Activated T-cell treated with anti-CD3 and anti-CD28 coated beads, Interleukin-2, amount 50 U/mL, for 24 hours (primary cell): ENCODE results near the gene EPB41.

ENCODE experiments used
- DNase-seq: peaks from one replicate; pipeline ENCODE4 v3.0.0-alpha.2; 2020
- H3K27ac Mint-ChIP-seq: 2 replicates; pipeline ENCODE4 v1.8.0; 2020; ENCODE audit warnings: mild to moderate bottlenecking, mixed read lengths
- H3K27me3 Mint-ChIP-seq: 2 replicates; pipeline ENCODE4 v1.8.0; 2020; ENCODE audit warnings: mixed read lengths
- H3K36me3 Mint-ChIP-seq: 2 replicates; pipeline ENCODE4 v1.8.0; 2020; ENCODE audit warnings: low read depth, mixed read lengths
- H3K4me1 Mint-ChIP-seq: 2 replicates; pipeline ENCODE4 v1.8.0; 2020; ENCODE audit warnings: low read depth, mixed read lengths
- H3K4me3 Mint-ChIP-seq: 2 replicates; pipeline ENCODE4 v1.8.0; 2020; ENCODE audit warnings: mild to moderate bottlenecking, moderate library complexity, mixed read lengths
- H3K9me3 Mint-ChIP-seq: 2 replicates; pipeline ENCODE4 v1.8.0; 2020; ENCODE audit warnings: mixed read lengths

Gene EPB41

DNA sequence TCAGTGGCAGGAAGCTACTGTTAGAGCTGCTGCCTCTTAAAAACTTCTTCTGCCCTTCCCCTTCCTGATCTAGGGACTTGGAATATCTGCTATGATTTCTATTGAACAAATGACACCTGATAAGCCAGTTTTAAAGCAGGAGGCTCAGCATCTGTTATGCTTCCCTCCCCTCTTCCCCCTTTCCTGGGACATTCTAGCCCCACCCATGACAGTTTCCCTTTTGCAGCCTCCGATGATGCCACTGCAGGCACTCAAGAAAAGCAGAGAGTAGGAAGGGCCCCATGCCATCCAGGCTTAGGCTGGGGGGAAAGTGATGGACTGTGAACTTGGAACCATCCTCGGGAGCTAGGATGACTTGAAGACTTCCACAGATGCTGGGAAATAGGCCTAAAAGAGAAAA, 15.1 kb upstream of the EPB41 start:
- H3K9me3 Mint-ChIP-seq = peaks cover 1% of the 10 kb centered on the region
- H3K27ac Mint-ChIP-seq = no peak overlapping the region
- no peak for DNase-seq
- no peaks in the 10 kb centered on the region for H3K27me3 Mint-ChIP-seq
- peaks cover 25% of the 10 kb centered on the region for H3K36me3 Mint-ChIP-seq
- no peak overlapping the region for H3K4me3 Mint-ChIP-seq
- peaks cover 31% of the 10 kb centered on the region for H3K4me1 Mint-ChIP-seq

DNA sequence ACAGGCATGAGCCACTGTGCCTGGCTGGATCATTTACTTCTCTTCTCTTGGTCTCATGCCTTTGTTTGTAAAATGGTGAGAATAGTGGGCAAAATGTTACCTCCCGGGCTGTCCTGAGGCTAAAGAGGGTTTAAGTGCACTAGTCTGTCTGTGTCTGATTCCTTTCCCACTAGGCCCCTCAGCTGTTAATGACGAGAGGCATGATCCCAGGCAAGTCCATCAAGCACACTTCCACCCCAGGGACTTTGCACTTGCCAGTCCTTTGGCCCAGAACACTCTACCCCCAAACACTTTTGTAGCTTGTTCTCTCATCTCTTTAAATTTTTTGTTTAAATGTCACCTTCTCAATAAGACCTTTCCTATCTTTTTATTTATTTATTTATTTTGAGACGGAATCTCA, 13.8 kb upstream of the EPB41 start:
- H3K27me3 Mint-ChIP-seq = no peaks in the 10 kb centered on the region
- H3K4me3 Mint-ChIP-seq = no peak overlapping the region
- no peak for DNase-seq
- H3K27ac Mint-ChIP-seq = no peak overlapping the region
- H3K9me3 Mint-ChIP-seq = peaks cover 3% of the 10 kb centered on the region
- H3K36me3 Mint-ChIP-seq = peaks cover 21% of the 10 kb centered on the region
- peaks cover 27% of the 10 kb centered on the region for H3K4me1 Mint-ChIP-seq

DNA sequence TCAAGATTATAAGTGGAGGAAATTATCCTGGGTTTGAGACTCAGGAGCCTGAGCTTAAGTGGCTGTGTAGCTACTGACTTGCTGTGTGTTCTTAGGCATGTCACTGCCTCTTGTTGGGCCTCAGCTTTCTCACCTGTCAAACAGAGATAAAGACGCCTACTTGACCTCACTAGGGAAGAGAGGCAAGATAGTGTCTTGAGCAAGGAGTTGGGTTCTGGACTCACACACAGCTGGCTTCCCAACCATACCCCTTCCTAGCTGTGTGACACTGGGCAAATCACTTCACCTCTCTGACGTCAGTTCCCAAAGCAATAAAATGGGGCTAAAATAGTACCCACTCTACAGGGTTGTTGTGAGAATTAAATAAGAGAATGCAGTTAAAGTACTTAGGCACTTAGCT, 11.6 kb upstream of the EPB41 start:
- DNase-seq = no peak
- H3K27ac Mint-ChIP-seq = no peak overlapping the region
- H3K36me3 Mint-ChIP-seq = peaks cover 19% of the 10 kb centered on the region
- peaks cover 19% of the 10 kb centered on the region for H3K4me1 Mint-ChIP-seq
- H3K4me3 Mint-ChIP-seq = no peak overlapping the region
- H3K9me3 Mint-ChIP-seq = peaks cover 3% of the 10 kb centered on the region
- H3K27me3 Mint-ChIP-seq = no peaks in the 10 kb centered on the region

DNA sequence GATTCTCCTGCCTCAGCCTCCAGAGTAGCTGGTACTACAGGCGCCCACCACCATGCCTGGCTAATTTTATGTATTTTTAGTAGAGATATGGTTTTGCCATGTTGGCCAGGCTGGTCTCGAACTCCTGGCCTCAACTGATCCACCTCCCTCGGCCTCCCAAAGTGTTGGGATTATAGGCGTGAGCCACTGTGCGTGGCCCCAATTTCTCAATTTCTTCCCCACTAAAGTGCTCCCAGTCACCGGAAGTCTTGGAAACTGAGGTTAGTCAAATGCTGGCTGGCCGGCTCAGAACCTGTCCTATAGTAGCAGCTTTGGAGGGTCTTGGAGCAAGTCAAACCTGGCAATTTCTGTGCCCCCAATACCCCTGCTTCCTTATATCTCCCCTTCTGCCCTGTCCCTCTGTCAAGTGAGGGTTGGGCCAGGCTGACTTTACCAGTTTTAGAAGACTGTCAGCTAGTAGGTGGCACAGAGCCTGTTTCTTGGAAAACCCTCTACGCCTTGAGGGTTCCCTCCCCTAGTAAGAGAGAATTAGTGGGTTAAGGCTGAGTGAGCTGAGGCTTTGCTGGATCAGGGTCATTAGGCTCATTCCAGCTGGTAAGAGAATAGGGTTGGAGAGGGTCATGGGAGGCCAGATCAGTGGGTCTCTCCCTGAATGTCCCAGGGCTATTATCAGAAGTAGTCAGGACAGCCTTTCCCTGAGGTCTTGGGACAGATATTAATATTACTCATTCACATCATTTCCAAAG, 8.3 kb upstream of the EPB41 start:
- peak; percentile 12 for DNase-seq
- no peaks in the 10 kb centered on the region for H3K27me3 Mint-ChIP-seq
- no peak overlapping the region for H3K4me3 Mint-ChIP-seq
- peak overlapping the region; percentile 32 for H3K27ac Mint-ChIP-seq
- peaks cover 5% of the 10 kb centered on the region for H3K4me1 Mint-ChIP-seq
- H3K9me3 Mint-ChIP-seq = peaks cover 3% of the 10 kb centered on the region
- peaks cover 15% of the 10 kb centered on the region for H3K36me3 Mint-ChIP-seq

DNA sequence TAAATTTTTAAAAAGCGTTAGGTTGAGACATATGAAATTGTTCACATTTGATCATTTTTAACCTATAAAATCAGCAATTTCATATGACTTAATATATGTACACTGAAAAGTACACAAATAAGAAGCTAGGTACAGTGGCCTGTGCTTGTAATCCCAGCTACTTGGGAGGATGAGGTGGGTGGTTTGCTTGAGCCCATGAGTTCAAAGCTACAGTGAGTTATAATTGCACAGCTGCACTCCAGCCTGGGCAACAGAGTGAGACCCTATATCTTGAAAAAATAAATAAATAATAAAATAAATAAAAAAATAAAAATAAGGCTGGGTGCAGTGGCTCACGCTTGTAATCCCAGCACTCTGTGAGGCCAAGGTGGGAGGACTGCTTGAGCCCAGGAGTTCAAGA, 5.2 kb upstream of the EPB41 start:
- Mint-ChIP-seq H3K27ac (no peak overlapping the region), H3K36me3 (peaks cover 22% of the 10 kb centered on the region), H3K27me3 (no peaks in the 10 kb centered on the region), H3K4me3 (no peak overlapping the region), H3K4me1 (peaks cover 8% of the 10 kb centered on the region), H3K9me3 (peaks cover 2% of the 10 kb centered on the region)
- DNase-seq = no peak

DNA sequence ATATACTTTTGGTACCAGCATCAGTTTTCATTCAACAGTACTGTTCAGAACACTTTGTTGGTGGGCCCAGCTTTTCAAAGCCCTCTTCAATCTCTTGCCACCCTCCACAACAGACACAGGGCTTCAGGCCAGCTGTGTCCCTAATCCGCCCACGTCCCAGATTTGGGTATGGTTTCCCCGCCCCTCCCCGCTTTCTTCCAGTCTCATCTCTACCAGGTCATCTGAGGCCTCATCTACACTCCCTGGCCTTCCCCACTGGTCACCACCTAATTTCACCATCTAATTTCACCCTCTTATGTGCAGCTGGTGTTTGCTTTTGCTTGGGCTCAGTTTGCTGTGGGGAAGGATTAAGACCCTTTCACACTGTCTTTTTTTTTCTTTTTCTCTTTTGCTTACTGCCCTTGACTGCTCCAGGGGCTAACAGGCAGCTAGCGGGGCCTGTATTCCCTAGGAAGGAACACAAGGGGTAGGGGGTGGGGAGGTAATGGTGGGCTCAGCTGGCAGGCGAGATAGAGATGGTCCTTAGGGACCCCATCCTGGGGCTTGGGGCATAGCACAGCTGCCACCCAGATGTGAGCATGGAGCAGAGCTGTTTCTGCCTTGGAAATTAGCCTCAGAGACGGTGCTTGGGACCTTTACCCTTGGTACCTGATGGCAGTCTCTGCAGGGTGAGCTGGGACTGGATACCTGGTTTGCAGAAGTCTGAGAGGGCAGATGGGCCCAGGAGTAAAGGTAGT, 3.8 kb upstream of the EPB41 start:
- Mint-ChIP-seq H3K4me3 (no peak overlapping the region), H3K27ac (no peak overlapping the region), H3K36me3 (peaks cover 23% of the 10 kb centered on the region), H3K9me3 (no peaks in the 10 kb centered on the region), H3K27me3 (no peaks in the 10 kb centered on the region), H3K4me1 (peaks cover 16% of the 10 kb centered on the region)
- DNase-seq = no peak

DNA sequence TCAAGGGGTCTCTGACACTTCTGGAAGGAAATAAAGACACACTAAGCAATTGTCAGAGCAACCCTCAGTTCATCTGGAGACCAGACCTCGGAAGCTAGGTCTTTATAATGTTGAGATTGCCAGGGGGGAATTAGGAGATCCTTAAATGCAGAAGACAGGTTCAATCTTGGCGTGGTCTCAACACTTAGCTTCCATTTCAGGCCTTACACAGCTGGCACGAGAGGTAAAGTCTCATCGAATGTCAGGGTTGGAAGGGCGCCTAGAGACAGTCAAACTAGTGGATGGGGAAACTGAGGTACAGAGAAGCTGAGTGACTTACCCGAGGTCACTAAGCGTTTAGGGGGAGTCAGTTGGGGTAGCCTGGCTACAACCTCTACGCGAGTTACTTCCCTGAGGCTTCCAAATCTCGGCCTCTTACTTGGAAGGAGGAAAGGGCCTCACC, 562 bp upstream of the EPB41 start:
- H3K27me3 Mint-ChIP-seq = no peaks in the 10 kb centered on the region
- peak overlapping the region; percentile 93 for H3K4me3 Mint-ChIP-seq
- H3K4me1 Mint-ChIP-seq = peaks cover 48% of the 10 kb centered on the region
- DNase-seq = no peak
- no peaks in the 10 kb centered on the region for H3K9me3 Mint-ChIP-seq
- H3K36me3 Mint-ChIP-seq = peaks cover 27% of the 10 kb centered on the region
- H3K27ac Mint-ChIP-seq = peak overlapping the region; percentile 96

DNA sequence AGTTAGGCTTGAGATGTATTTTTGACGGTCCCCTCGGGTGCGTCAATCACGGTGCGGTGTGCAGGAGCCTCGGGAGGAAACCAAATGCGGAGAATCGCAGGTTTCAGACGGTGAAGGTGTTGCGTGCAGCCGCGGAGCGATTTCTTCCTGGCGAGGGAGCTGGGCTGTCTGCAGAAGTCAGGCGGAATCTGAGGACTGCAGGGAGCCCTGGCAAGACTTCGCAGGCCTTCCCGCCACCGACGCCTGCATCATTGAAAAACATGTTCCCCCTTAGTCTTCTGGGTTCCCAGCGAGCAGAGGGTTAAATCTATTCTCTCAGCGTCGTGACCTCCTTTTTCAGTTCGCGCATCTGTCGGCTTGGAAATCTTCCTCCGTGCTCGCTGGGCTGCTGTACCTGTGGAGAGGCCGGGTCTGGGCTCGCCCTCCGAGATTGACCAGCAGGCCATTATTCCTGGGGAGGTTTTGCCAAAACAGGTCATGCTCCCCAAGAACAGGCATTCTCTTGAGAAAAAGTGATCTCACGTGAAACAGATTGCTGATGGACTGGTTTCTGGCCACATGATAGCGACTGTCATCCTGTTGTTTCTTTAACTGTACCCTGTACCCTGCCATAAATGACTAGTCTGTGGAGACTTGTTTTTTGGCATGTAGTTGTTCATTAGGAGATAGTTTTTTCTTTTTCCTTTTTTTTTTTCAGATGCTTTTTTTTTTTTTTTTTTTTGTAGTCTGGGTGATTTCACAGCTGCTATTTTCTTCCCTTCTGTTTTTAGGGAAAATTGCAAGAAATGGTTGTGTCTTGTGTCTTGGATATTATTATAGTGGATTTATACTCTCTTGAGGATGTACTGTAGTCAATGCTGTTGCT, 894 bp downstream of the EPB41 start:
- no peaks in the 10 kb centered on the region for H3K9me3 Mint-ChIP-seq
- peak overlapping the region; percentile 97 for H3K27ac Mint-ChIP-seq
- no peaks in the 10 kb centered on the region for H3K27me3 Mint-ChIP-seq
- H3K4me3 Mint-ChIP-seq = peak overlapping the region; percentile 93
- H3K4me1 Mint-ChIP-seq = peaks cover 61% of the 10 kb centered on the region
- peaks cover 27% of the 10 kb centered on the region for H3K36me3 Mint-ChIP-seq
- peak; percentile 73 for DNase-seq

DNA sequence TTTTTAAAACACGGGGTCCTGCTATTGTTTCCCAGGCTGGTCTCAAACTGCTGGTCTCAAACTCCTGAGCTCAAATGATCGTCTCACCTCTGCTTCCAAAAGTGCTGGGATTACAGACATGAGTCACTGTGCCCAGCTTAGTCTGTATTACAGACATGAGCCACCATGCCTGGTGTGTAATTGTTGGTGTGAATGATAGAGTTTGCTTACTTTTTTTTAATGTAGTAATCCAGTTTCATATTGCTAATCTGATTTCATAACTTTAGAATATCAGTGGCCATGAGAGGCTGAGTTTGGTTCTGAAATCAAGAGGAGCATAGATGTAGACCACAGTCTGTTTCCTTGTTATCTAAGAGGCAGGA, 3.4 kb downstream of the EPB41 start:
- no peak for DNase-seq
- Mint-ChIP-seq H3K4me1 (peaks cover 74% of the 10 kb centered on the region), H3K27ac (peak overlapping the region; percentile 97), H3K36me3 (peaks cover 25% of the 10 kb centered on the region), H3K4me3 (peak overlapping the region; percentile 59), H3K27me3 (no peaks in the 10 kb centered on the region), H3K9me3 (no peaks in the 10 kb centered on the region)

DNA sequence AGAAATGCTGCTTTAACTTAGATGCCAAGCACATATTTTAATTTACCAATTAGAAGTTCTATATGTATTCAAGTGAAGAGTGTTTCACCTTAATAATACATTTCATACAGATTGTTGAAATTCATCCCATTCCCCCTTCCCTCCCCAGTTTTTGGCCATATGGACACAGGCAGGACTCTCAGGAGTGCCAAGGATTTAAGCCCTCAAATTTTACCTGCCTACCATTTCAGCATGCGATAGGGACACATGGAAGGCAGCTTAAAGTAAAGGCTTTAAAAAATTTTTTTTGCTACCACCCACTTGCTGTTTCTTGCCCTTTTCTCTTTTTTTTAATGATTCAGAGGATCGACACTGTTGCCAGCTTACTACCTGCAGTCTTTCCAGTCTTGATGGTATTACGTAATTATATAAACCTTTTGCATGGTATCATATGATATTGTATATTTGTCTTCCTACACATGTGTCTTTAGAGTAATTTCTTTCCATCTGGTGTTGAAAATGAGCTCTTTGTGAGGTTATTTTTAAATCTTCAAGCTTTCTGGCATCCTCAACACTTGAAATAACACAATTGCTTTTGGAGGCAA, 7.0 kb downstream of the EPB41 start:
- peaks cover 10% of the 10 kb centered on the region for H3K36me3 Mint-ChIP-seq
- peaks cover 70% of the 10 kb centered on the region for H3K4me1 Mint-ChIP-seq
- DNase-seq = no peak
- no peaks in the 10 kb centered on the region for H3K9me3 Mint-ChIP-seq
- peak overlapping the region; percentile 72 for H3K27ac Mint-ChIP-seq
- no peak overlapping the region for H3K4me3 Mint-ChIP-seq
- no peaks in the 10 kb centered on the region for H3K27me3 Mint-ChIP-seq

DNA sequence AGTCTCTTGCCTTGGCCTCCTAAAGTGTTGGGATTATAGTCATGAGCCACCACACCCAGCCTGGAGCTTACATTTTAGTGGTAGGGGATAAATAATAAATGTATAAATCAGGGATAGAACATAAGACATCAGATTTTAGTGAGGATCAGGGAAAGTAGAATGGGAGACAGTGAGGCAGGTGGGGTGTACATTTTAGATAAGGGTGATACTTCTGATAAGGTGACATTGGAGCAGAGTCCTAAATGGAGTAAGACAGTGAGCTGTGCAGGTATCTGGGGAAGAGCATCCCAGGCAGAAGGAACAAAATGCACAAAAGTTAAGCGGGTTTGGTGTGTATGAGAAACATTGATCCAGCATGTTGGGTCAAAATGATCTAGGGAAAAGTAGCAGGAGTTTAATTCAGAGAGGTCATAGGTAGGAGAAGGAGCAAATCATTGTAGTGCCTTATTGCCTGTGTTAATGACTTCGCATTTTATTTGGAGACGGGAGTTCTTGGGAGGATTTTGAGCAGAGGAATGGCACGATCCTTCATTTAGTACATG, 11.1 kb downstream of the EPB41 start:
- Mint-ChIP-seq H3K9me3 (no peaks in the 10 kb centered on the region), H3K27me3 (no peaks in the 10 kb centered on the region), H3K4me3 (no peak overlapping the region), H3K27ac (peak overlapping the region; percentile 89), H3K36me3 (no peaks in the 10 kb centered on the region), H3K4me1 (peaks cover 61% of the 10 kb centered on the region)
- DNase-seq = no peak

DNA sequence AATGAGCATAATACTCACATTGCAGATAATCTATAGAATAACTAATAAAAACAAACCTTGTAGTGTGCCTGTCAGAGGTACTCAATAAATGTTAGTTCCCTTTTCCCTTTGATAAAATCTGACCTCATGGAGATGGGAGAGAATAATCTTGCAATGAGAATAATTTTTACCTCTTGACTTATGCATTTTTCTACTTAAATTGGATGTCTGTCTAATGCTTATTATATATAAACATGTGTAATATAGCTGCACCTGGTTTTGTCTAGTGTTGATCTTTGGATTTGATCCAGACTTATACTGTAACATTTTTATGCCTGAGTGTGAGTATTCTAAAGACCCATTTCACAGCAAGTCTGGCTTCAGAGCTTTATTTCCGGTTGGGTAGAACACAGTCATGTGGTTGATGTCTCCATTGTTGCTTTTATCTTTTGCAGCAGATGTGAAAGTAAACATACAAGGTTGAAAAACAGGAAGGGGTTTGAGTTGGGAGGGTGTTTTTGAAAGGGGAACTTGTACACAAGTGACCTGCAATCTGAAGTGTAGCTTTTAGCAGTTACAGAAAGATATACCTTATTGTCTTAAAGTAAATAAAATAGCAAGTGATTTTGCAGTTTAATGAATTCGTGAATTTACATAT, 12.4 kb downstream of the EPB41 start:
- DNase-seq = no peak
- H3K4me1 Mint-ChIP-seq = peaks cover 61% of the 10 kb centered on the region
- H3K9me3 Mint-ChIP-seq = no peaks in the 10 kb centered on the region
- H3K27me3 Mint-ChIP-seq = no peaks in the 10 kb centered on the region
- no peaks in the 10 kb centered on the region for H3K36me3 Mint-ChIP-seq
- peak overlapping the region; percentile 63 for H3K4me3 Mint-ChIP-seq
- H3K27ac Mint-ChIP-seq = peak overlapping the region; percentile 89

DNA sequence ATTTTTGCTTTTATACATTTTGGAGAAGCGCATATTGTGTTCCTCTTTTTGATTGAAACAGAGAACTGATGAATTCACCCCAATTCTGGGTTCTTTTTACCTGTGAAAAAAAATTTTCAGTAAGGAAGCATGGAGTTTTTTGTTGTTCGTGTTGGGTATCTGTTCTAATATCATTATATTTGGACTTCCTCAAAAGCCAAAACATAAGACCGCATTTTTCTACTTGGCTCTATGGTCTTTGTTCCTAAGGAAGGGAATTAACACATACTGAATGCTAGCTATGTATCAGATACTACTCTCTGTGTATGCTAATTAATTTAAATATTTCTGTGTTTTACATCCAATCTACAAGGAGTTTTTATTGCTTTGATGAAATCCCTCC, 12.9 kb downstream of the EPB41 start:
- no peak for DNase-seq
- Mint-ChIP-seq H3K9me3 (no peaks in the 10 kb centered on the region), H3K4me1 (peaks cover 62% of the 10 kb centered on the region), H3K27ac (peak overlapping the region; percentile 89), H3K4me3 (peak overlapping the region; percentile 63), H3K36me3 (no peaks in the 10 kb centered on the region), H3K27me3 (no peaks in the 10 kb centered on the region)
